Nephron (organoid): ENCODE data around the gene PITPNM1.

Experiments
- H3K27ac Mint-ChIP-seq, 3 experiments: 2 replicates each; pipeline ENCODE4 v1.8.0; 2020; ENCODE audit warnings: mixed read lengths in 3 of 3, mild to moderate bottlenecking in 2 of 3, moderate library complexity in 1 of 3
- H3K27me3 Mint-ChIP-seq: 2 replicates; pipeline ENCODE4 v1.8.0; 2021; ENCODE audit warnings: low read depth, mild to moderate bottlenecking, moderate library complexity, mixed read lengths
- H3K36me3 Mint-ChIP-seq: 2 replicates; pipeline ENCODE4 v1.8.0; 2020; ENCODE audit warnings: low read depth, mixed read lengths
- H3K4me1 Mint-ChIP-seq: 2 replicates; pipeline ENCODE4 v1.8.0; 2020; ENCODE audit warnings: mixed read lengths
- H3K4me3 Mint-ChIP-seq, 3 experiments: 2 replicates each; pipeline ENCODE4 v1.8.0; 2020; ENCODE audit warnings: mild to moderate bottlenecking in 3 of 3, mixed read lengths in 3 of 3, moderate library complexity in 2 of 3
- H3K9me3 Mint-ChIP-seq: 2 replicates; pipeline ENCODE4 v1.8.0; 2020; ENCODE audit warnings: mixed read lengths
- CTCF ChIP-seq, 3 experiments: fragments of 200-600 bp; sonication (generic); IDR thresholded peaks; one replicate each; pipeline ENCODE4 v1.5.0; 2021; ENCODE audit warnings: antibody characterized with exemption in 3 of 3; ENCODE audit not compliant: unreplicated experiment in 3 of 3

PITPNM1 gene

GRCh38 chr11:67499808-67500483, 5.2 kb downstream of the PITPNM1 start:
- no peak overlapping the region for H3K27ac Mint-ChIP-seq
- H3K36me3 Mint-ChIP-seq, result peaks cover 10% of the 10 kb centered on the region
- peaks cover 7% of the 10 kb centered on the region for H3K4me1 Mint-ChIP-seq
- no peak for TF ChIP-seq CTCF (IDR thresholded peaks at IDR 0.05; ENCODE audit: unreplicated experiment in 3 of 3)
- peaks cover 13% of the 10 kb centered on the region for H3K27me3 Mint-ChIP-seq
- no peak overlapping the region for H3K4me3 Mint-ChIP-seq
- no peaks in the 10 kb centered on the region for H3K9me3 Mint-ChIP-seq

- no peak overlapping the region for H3K27ac Mint-ChIP-seq
- peaks cover 9% of the 10 kb centered on the region for H3K27me3 Mint-ChIP-seq
- H3K4me3 Mint-ChIP-seq, result no peak overlapping the region
- peaks cover 7% of the 10 kb centered on the region for H3K4me1 Mint-ChIP-seq
- no peaks in the 10 kb centered on the region for H3K9me3 Mint-ChIP-seq
- H3K36me3 Mint-ChIP-seq, result peaks cover 10% of the 10 kb centered on the region
- TF ChIP-seq CTCF (IDR thresholded peaks at IDR 0.05; ENCODE audit: unreplicated experiment in 3 of 3), result no peak
These were observed 6.6 kb downstream of the PITPNM1 start for GRCh38 chr11:67498544-67498972.

GRCh38 chr11:67497656-67498291, 7.4 kb downstream of the PITPNM1 start:
- Mint-ChIP-seq H3K27ac (no peak overlapping the region), H3K27me3 (peaks cover 5% of the 10 kb centered on the region), H3K4me1 (peaks cover 2% of the 10 kb centered on the region), H3K4me3 (no peak overlapping the region), H3K36me3 (peaks cover 10% of the 10 kb centered on the region), H3K9me3 (no peaks in the 10 kb centered on the region)
- TF ChIP-seq CTCF (IDR thresholded peaks at IDR 0.05; ENCODE audit: unreplicated experiment in 3 of 3), result no peak

- H3K36me3 Mint-ChIP-seq, result peaks cover 8% of the 10 kb centered on the region
- no peak overlapping the region for H3K27ac Mint-ChIP-seq
- H3K27me3 Mint-ChIP-seq, result no peaks in the 10 kb centered on the region
- TF ChIP-seq CTCF (IDR thresholded peaks at IDR 0.05; ENCODE audit: unreplicated experiment in 3 of 3), result no peak
- H3K4me1 Mint-ChIP-seq, result no peaks in the 10 kb centered on the region
- no peak overlapping the region for H3K4me3 Mint-ChIP-seq
- no peaks in the 10 kb centered on the region for H3K9me3 Mint-ChIP-seq
These were observed 9.1 kb downstream of the PITPNM1 start for GRCh38 chr11:67496113-67496512.

GRCh38 chr11:67495234-67496005, 9.7 kb downstream of the PITPNM1 start:
- Mint-ChIP-seq H3K4me3 (no peak overlapping the region), H3K4me1 (no peaks in the 10 kb centered on the region), H3K27ac (no peak overlapping the region), H3K9me3 (no peaks in the 10 kb centered on the region), H3K27me3 (no peaks in the 10 kb centered on the region), H3K36me3 (peaks cover 3% of the 10 kb centered on the region)
- no peak for TF ChIP-seq CTCF (IDR thresholded peaks at IDR 0.05; ENCODE audit: unreplicated experiment in 3 of 3)
